Liver (tissue), 9 donors: ENCODE measurements around the gene PTPN4. TPM values are rescaled to one million over a fixed set of nuclear protein-coding genes. Genes with fewer than 3 reads are reported as not detected.

Experiments
- DNase-seq: peaks from one replicate; pipeline ENCODE4 v3.0.0-alpha.2; 2017; ENCODE audit warnings: low spot score
- H3K27ac ChIP-seq, 2 donors: one replicate each; pipeline ENCODE4 v1.7.0; 2013; ENCODE audit warnings: inconsistent platforms in 2 of 2, low read length in 2 of 2, control low read depth in 1 of 2, low read depth in 1 of 2, mild to moderate bottlenecking in 1 of 2
- H3K27me3 ChIP-seq, 4 donors: one replicate each; pipeline versions ENCODE4 v1.6.1 to v1.7.0; 2013; ENCODE audit warnings: low read length in 3 of 4, inconsistent platforms in 1 of 4, mild to moderate bottlenecking in 1 of 4, moderate library complexity in 1 of 4; ENCODE audit not compliant: control insufficient read depth in 4 of 4, insufficient read depth in 4 of 4
- H3K36me3 ChIP-seq, 4 donors: one replicate each; pipeline versions ENCODE4 v1.6.1 to v1.7.0; 2013; ENCODE audit warnings: low read length in 3 of 4, mild to moderate bottlenecking in 3 of 4, low read depth in 1 of 4, moderate library complexity in 1 of 4; ENCODE audit not compliant: control insufficient read depth in 4 of 4, insufficient read depth in 3 of 4
- H3K4me1 ChIP-seq, 4 donors: one replicate each; pipeline versions ENCODE4 v1.6.1 to v1.7.0; 2013; ENCODE audit warnings: low read length in 3 of 4, mild to moderate bottlenecking in 3 of 4, moderate library complexity in 1 of 4; ENCODE audit not compliant: control insufficient read depth in 4 of 4, insufficient read depth in 4 of 4
- H3K4me3 ChIP-seq, 3 donors: one replicate each; pipeline versions ENCODE4 v1.6.1 to v1.7.0; 2013; ENCODE audit warnings: low read length in 3 of 3, control low read depth in 1 of 3, low read depth in 1 of 3, mild to moderate bottlenecking in 1 of 3
- H3K9ac ChIP-seq, 2 donors: one replicate each; pipeline ENCODE4 v1.7.0; 2013; ENCODE audit warnings: low read length in 2 of 2, mild to moderate bottlenecking in 2 of 2, moderate library complexity in 2 of 2, control low read depth in 1 of 2, low read depth in 1 of 2
- H3K9me3 ChIP-seq, 4 donors: one replicate each; pipeline versions ENCODE4 v1.6.1 to v1.7.0; 2013; ENCODE audit warnings: low read length in 3 of 4; ENCODE audit not compliant: control insufficient read depth in 4 of 4
- HNF4A ChIP-seq, 2 donors: conservative IDR thresholded peaks; 2 replicates each; pipeline ENCODE4 v1.6.1; 2016; ENCODE audit warnings: antibody characterized with exemption in 2 of 2, mild to moderate bottlenecking in 2 of 2
- JUND ChIP-seq, 2 donors: IDR thresholded peaks; 2 replicates each; pipeline ENCODE4 v1.6.1; 2016; ENCODE audit warnings: antibody characterized with exemption in 2 of 2
- NR2F2 ChIP-seq: IDR thresholded peaks from 2 replicates; pipeline ENCODE4 v1.6.1; 2016; ENCODE audit warnings: antibody characterized with exemption
- RXRA ChIP-seq, 2 donors: IDR thresholded peaks; 2 replicates each; pipeline ENCODE4 v1.6.1; 2017 to 2018; ENCODE audit warnings: antibody characterized with exemption in 2 of 2, mild to moderate bottlenecking in 1 of 2
- SP1 ChIP-seq: IDR thresholded peaks from 2 replicates; pipeline ENCODE4 v1.6.1; 2018; ENCODE audit warnings: antibody characterized with exemption, mild to moderate bottlenecking
- TAF1 ChIP-seq: conservative IDR thresholded peaks from 2 replicates; pipeline ENCODE4 v1.6.1; 2016; ENCODE audit warnings: antibody characterized with exemption, mild to moderate bottlenecking
- WGBS: extraction: QIAGEN DNeasy Blood & Tissue Kit; methylation state at CpG from one replicate; pipeline ENCODE4 v1.1.7; 2013; 5-methylcytosine and 5-hydroxymethylcytosine counted together
- polyA plus RNA-seq, 2 donors: library from polyadenylated mRNA; stranded (reverse) in 1 of 2; unstranded in 1 of 2; fragments of 200-250 nt in 1 of 2; fragments of >200 nt in 1 of 2; fragmentation: Nextera tagmentation in 1 of 2; extraction: Ambion mirVana in 1 of 2; gene quantifications; one replicate each; pipeline versions ENCODE4 v1.2.1 to v1.2.3, GENCODE V29; 2013 to 2015
- total RNA-seq, 2 donors: library from RNA; depleted of rRNA; stranded (reverse); fragments of >200 nt; gene quantifications; one replicate each; pipeline ENCODE4 v1.2.3, GENCODE V29; 2014
- TF ChIP-seq, protein P1 (sequence below): IDR thresholded peaks from 2 replicates; pipeline ENCODE4 v1.6.1; 2016; ENCODE audit warnings: antibody characterized with exemption
- TF ChIP-seq, protein P2 (sequence below): IDR thresholded peaks from 2 replicates; pipeline ENCODE4 v1.6.1; 2016; ENCODE audit warnings: antibody characterized with exemption, mild to moderate bottlenecking
- TF ChIP-seq, protein P3 (sequence below): fragments of 150-350 bp; IDR thresholded peaks from 2 replicates; pipeline ENCODE4 v1.5.1; 2017; ENCODE audit warnings: improper control_type of control experiment, low read depth, low read length; ENCODE audit not compliant: missing input control
- TF ChIP-seq, protein P4 (sequence below): IDR thresholded peaks from 2 replicates; pipeline ENCODE4 v1.6.1; 2016; ENCODE audit warnings: antibody characterized with exemption
- donor health status: healthy.
- donor health status: healthy.
- donor health status: healthy.
- donor health status: healthy.
- donor health status: healthy.

PTPN4 gene
- total and polyA plus RNA-seq, 4 donors, result 4.2 to 34.6 (median 9.5) TPM

DNA sequence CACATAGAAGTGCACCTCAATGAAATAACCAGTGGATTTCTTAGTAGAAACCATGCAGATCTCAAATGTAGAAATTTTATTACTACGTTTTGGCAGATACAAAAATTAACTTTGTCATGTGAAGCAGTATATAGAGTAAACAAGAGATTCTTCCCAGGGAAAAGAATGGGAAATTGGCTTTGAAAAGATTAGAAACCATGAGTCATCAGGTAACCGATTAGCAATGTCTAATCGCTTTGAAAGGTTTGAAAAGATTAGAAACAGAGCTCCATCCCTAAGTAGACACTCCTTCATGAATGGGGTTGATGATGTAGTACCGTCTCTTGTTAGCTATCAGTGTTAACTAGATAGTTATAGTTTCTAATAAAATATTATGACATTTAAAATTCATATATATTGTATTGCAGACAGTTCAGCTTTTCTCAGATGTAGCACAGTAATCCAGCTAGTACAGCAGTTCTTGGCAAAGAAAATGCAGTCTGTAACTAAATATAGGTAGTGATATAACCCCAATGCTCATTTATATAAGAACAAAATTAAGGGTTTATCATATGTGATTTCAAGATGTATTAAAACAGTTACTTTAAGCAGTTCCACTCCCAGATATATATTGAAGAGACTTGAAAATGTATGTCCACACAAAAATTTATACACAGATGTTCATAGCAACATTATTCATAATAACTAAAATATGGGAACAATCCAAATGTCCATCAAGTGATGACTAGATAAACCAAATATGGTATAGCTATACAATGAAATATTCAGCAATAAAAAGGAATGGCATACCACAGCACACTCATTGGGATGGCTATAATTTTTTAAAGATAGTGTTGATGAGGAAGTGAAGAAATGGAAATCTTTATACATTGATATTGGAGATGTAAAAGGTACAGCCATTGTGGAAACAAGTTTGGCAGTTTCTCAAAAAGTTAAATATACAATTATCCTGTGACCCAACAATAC, 113.9 kb downstream of the PTPN4 start:
- Histone ChIP-seq H3K4me1 (no peaks in the 10 kb centered on the region), H3K9ac (no peak overlapping the region), H3K9me3 (no peaks in the 10 kb centered on the region), H3K4me3 (no peak overlapping the region), H3K36me3 (peaks cover 0 to 4% (median 0%) of the 10 kb centered on the region in 4 donors), H3K27ac (no peak overlapping the region), H3K27me3 (no peaks in the 10 kb centered on the region)
- DNase-seq, result no peak
- 94% methylated on average over 4 of the region's 4 CpGs for WGBS
- TF ChIP-seq TAF1 (no peak), HNF4A (conservative IDR thresholded peaks at IDR 0.05) (no peak), NR2F2 (no peak), RXRA (IDR thresholded peaks at IDR 0.05) (no peak)
- TF ChIP-seq, protein P1, sequence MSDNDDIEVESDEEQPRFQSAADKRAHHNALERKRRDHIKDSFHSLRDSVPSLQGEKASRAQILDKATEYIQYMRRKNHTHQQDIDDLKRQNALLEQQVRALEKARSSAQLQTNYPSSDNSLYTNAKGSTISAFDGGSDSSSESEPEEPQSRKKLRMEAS, result no peak
- TF ChIP-seq, protein P2, sequence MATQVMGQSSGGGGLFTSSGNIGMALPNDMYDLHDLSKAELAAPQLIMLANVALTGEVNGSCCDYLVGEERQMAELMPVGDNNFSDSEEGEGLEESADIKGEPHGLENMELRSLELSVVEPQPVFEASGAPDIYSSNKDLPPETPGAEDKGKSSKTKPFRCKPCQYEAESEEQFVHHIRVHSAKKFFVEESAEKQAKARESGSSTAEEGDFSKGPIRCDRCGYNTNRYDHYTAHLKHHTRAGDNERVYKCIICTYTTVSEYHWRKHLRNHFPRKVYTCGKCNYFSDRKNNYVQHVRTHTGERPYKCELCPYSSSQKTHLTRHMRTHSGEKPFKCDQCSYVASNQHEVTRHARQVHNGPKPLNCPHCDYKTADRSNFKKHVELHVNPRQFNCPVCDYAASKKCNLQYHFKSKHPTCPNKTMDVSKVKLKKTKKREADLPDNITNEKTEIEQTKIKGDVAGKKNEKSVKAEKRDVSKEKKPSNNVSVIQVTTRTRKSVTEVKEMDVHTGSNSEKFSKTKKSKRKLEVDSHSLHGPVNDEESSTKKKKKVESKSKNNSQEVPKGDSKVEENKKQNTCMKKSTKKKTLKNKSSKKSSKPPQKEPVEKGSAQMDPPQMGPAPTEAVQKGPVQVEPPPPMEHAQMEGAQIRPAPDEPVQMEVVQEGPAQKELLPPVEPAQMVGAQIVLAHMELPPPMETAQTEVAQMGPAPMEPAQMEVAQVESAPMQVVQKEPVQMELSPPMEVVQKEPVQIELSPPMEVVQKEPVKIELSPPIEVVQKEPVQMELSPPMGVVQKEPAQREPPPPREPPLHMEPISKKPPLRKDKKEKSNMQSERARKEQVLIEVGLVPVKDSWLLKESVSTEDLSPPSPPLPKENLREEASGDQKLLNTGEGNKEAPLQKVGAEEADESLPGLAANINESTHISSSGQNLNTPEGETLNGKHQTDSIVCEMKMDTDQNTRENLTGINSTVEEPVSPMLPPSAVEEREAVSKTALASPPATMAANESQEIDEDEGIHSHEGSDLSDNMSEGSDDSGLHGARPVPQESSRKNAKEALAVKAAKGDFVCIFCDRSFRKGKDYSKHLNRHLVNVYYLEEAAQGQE, result no peak
- TF ChIP-seq, protein P3, sequence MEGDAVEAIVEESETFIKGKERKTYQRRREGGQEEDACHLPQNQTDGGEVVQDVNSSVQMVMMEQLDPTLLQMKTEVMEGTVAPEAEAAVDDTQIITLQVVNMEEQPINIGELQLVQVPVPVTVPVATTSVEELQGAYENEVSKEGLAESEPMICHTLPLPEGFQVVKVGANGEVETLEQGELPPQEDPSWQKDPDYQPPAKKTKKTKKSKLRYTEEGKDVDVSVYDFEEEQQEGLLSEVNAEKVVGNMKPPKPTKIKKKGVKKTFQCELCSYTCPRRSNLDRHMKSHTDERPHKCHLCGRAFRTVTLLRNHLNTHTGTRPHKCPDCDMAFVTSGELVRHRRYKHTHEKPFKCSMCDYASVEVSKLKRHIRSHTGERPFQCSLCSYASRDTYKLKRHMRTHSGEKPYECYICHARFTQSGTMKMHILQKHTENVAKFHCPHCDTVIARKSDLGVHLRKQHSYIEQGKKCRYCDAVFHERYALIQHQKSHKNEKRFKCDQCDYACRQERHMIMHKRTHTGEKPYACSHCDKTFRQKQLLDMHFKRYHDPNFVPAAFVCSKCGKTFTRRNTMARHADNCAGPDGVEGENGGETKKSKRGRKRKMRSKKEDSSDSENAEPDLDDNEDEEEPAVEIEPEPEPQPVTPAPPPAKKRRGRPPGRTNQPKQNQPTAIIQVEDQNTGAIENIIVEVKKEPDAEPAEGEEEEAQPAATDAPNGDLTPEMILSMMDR, result no peak
- TF ChIP-seq, protein P4, sequence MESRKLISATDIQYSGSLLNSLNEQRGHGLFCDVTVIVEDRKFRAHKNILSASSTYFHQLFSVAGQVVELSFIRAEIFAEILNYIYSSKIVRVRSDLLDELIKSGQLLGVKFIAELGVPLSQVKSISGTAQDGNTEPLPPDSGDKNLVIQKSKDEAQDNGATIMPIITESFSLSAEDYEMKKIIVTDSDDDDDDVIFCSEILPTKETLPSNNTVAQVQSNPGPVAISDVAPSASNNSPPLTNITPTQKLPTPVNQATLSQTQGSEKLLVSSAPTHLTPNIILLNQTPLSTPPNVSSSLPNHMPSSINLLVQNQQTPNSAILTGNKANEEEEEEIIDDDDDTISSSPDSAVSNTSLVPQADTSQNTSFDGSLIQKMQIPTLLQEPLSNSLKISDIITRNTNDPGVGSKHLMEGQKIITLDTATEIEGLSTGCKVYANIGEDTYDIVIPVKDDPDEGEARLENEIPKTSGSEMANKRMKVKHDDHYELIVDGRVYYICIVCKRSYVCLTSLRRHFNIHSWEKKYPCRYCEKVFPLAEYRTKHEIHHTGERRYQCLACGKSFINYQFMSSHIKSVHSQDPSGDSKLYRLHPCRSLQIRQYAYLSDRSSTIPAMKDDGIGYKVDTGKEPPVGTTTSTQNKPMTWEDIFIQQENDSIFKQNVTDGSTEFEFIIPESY, result no peak

DNA sequence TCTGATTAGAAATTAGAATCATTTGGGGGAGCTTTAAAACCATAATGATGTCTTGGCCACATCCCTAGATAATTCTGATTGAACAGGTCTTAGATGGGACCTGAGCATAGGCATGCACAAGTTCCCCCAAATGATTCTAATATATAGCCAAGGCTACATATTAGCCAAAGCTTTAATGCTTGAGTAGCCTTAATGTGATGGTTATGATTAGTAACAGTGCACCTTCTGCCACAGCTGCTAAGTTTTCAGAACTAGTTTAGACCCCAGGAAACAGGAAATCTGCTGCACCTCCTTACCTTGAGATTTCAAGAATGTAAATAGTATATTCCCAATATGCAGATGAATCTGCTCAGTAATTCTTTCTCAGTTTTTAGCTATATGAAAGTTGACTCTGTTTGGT, 119.8 kb downstream of the PTPN4 start:
- H3K4me3 ChIP-seq, result no peak overlapping the region
- no peaks in the 10 kb centered on the region for H3K36me3 ChIP-seq
- no peak overlapping the region for H3K9ac ChIP-seq
- H3K27ac ChIP-seq, result no peak overlapping the region
- no peaks in the 10 kb centered on the region for H3K4me1 ChIP-seq
- no peaks in the 10 kb centered on the region for H3K9me3 ChIP-seq
- TF ChIP-seq SP1, result no peak
- no peak for TF ChIP-seq JUND (IDR thresholded peaks at IDR 0.05)
- H3K27me3 ChIP-seq, result no peaks in the 10 kb centered on the region
- DNase-seq, result no peak
